NCI-H510A (cell line): Measurements from ENCODE around the gene SLC4A5.

ENCODE experiments used
- DNase-seq: peaks from one replicate; lab custom pipeline; 2025; lab: John Stamatoyannopoulos, UW

The SLC4A5 gene

GRCh38 chr2:74343316-74343715 is at the start of gene SLC4A5:
Gene SLC4A5, minus strand, starts transcription at chr2:74343416. Its CDS starts 28,393 bp downstream, at chr2:74315023.
- DNase-seq = no peak

- no peak for DNase-seq
These were observed 49.2 kb upstream of the SLC4A5 start for GRCh38 chr2:74392449-74392743.

- DNase-seq = peak; percentile 69
These were observed 48.6 kb upstream of the SLC4A5 start for GRCh38 chr2:74391580-74392448.

- no peak for DNase-seq
These were observed 48.0 kb upstream of the SLC4A5 start for GRCh38 chr2:74391209-74391579.

GRCh38 chr2:74390606-74391005 is 47.4 kb upstream of the SLC4A5 start:
- DNase-seq = no peak

- no peak for DNase-seq
These were observed 44.1 kb upstream of the SLC4A5 start for GRCh38 chr2:74387346-74387745.

GRCh38 chr2:74385396-74385795 is 42.2 kb upstream of the SLC4A5 start:
- DNase-seq = no peak

GRCh38 chr2:74384051-74384450 is 40.8 kb upstream of the SLC4A5 start:
- no peak for DNase-seq

GRCh38 chr2:74383254-74383653 is 40.0 kb upstream of the SLC4A5 start:
- no peak for DNase-seq

- no peak for DNase-seq
These were observed 38.5 kb upstream of the SLC4A5 start for GRCh38 chr2:74381751-74382150.

- DNase-seq = no peak
These were observed 36.9 kb upstream of the SLC4A5 start, which contains the start of gene DCTN1 for GRCh38 chr2:74379851-74380789. Gene DCTN1, minus strand, starts transcription at chr2:74380311. Its CDS starts 274 bp downstream, at chr2:74380037.

- no peak for DNase-seq
These were observed 34.8 kb upstream of the SLC4A5 start for GRCh38 chr2:74378007-74378406.

- no peak for DNase-seq
These were observed 32.6 kb upstream of the SLC4A5 start for GRCh38 chr2:74375838-74376237.

GRCh38 chr2:74374509-74375205 is 31.4 kb upstream of the SLC4A5 start:
- DNase-seq = peak; percentile 83

GRCh38 chr2:74373985-74374384 is 30.8 kb upstream of the SLC4A5 start:
- no peak for DNase-seq

GRCh38 chr2:74373221-74373676 is 30.0 kb upstream of the SLC4A5 start:
- DNase-seq = no peak

GRCh38 chr2:74372674-74373073 is 29.5 kb upstream of the SLC4A5 start:
- DNase-seq = no peak

GRCh38 chr2:74371421-74371820 is 28.2 kb upstream of the SLC4A5 start:
- no peak for DNase-seq

GRCh38 chr2:74369976-74370375 is 26.8 kb upstream of the SLC4A5 start:
- DNase-seq = no peak

GRCh38 chr2:74368499-74368898 is 25.3 kb upstream of the SLC4A5 start:
- DNase-seq = no peak

- DNase-seq = no peak
These were observed 24.6 kb upstream of the SLC4A5 start for GRCh38 chr2:74367789-74368188.

GRCh38 chr2:74366036-74366435 is 22.8 kb upstream of the SLC4A5 start:
- DNase-seq = no peak
